MG63 (cell line): Measurements from ENCODE around the gene EHD3. TPM values are rescaled to one million over a fixed set of nuclear protein-coding genes. Genes with fewer than 3 reads are reported as not detected.

Experiments
- DNase-seq: peaks from one replicate; pipeline ENCODE4 v3.0.0-alpha.2; 2020
- H3K27me3 ChIP-seq: fragments of 250-450 bp; sonication (Bioruptor Pico); 2 replicates; pipeline ENCODE4 v1.5.1; 2020; ENCODE audit warnings: mild to moderate bottlenecking, moderate library complexity
- H3K36me3 ChIP-seq: fragments of 250-450 bp; sonication (Bioruptor Pico); 2 replicates; pipeline ENCODE4 v1.5.1; 2020; ENCODE audit warnings: mild to moderate bottlenecking, moderate library complexity
- H3K4me3 ChIP-seq: fragments of 250-450 bp; sonication (Bioruptor Pico); 2 replicates; pipeline ENCODE4 v1.5.1; 2020; ENCODE audit warnings: mild to moderate bottlenecking, moderate library complexity
- H3K9me3 ChIP-seq: fragments of 250-450 bp; sonication (Bioruptor Pico); 2 replicates; pipeline ENCODE4 v1.5.1; 2020; ENCODE audit warnings: mild to moderate bottlenecking, moderate library complexity
- total RNA-seq: library from RNA; depleted of rRNA; stranded (reverse); fragments of >200 nt; shearing (Covaris generic); gene quantifications from 2 replicates; pipeline ENCODE4 v1.2.3, GENCODE V29; 2014; ENCODE audit warnings: low replicate concordance

EHD3 gene
- total RNA-seq, 1 experiment from 2014 or later = 0.30 TPM

GRCh38 chr2:31227711-31228125, 6.2 kb upstream of the EHD3 start:
- DNase-seq = peak; percentile 16
- Histone ChIP-seq H3K4me3 (no peak overlapping the region), H3K36me3 (no peaks in the 10 kb centered on the region), H3K9me3 (no peaks in the 10 kb centered on the region), H3K27me3 (peaks cover 7% of the 10 kb centered on the region)

- Histone ChIP-seq H3K36me3 (no peaks in the 10 kb centered on the region), H3K9me3 (no peaks in the 10 kb centered on the region), H3K27me3 (peaks cover 7% of the 10 kb centered on the region), H3K4me3 (no peak overlapping the region)
- DNase-seq = no peak
Measured at GRCh38 chr2:31228717-31229116, 5.2 kb upstream of the EHD3 start.

- no peaks in the 10 kb centered on the region for H3K9me3 ChIP-seq
- H3K27me3 ChIP-seq = peaks cover 4% of the 10 kb centered on the region; the same call in 1 of the 2 replicates
- DNase-seq = no peak
- no peak overlapping the region for H3K4me3 ChIP-seq
- no peaks in the 10 kb centered on the region for H3K36me3 ChIP-seq
Measured at GRCh38 chr2:31230751-31231150, 3.2 kb upstream of the EHD3 start.

GRCh38 chr2:31231571-31232302, 2.2 kb upstream of the EHD3 start:
- H3K4me3 ChIP-seq = no peak overlapping the region
- H3K9me3 ChIP-seq = no peaks in the 10 kb centered on the region
- DNase-seq = no peak
- no peaks in the 10 kb centered on the region for H3K36me3 ChIP-seq
- H3K27me3 ChIP-seq = 0 out of 2 replicates have a peak, but pooled peaks cover 4% of the 10 kb centered on the region

- Histone ChIP-seq H3K27me3 (no peaks in the 10 kb centered on the region), H3K9me3 (no peaks in the 10 kb centered on the region), H3K36me3 (no peaks in the 10 kb centered on the region), H3K4me3 (no peak overlapping the region)
- no peak for DNase-seq
Measured at GRCh38 chr2:31232586-31232985, 1.4 kb upstream of the EHD3 start.

- DNase-seq = no peak
- H3K27me3 ChIP-seq = no peaks in the 10 kb centered on the region
- peak overlapping the region; percentile 41 for H3K4me3 ChIP-seq
- H3K36me3 ChIP-seq = no peaks in the 10 kb centered on the region
- H3K9me3 ChIP-seq = no peaks in the 10 kb centered on the region
Measured at GRCh38 chr2:31233231-31233630, 721 bp upstream of the EHD3 start.

GRCh38 chr2:31234683-31235503, 941 bp downstream of the EHD3 start:
- Histone ChIP-seq H3K9me3 (no peaks in the 10 kb centered on the region), H3K27me3 (no peaks in the 10 kb centered on the region), H3K36me3 (no peaks in the 10 kb centered on the region), H3K4me3 (no peak overlapping the region)
- DNase-seq = no peak

- Histone ChIP-seq H3K36me3 (no peaks in the 10 kb centered on the region), H3K9me3 (no peaks in the 10 kb centered on the region), H3K27me3 (no peaks in the 10 kb centered on the region), H3K4me3 (no peak overlapping the region)
- peak; percentile 16 for DNase-seq
Measured at GRCh38 chr2:31235504-31235902, 1.6 kb downstream of the EHD3 start.

GRCh38 chr2:31236433-31237205, 2.7 kb downstream of the EHD3 start:
- Histone ChIP-seq H3K9me3 (no peaks in the 10 kb centered on the region), H3K27me3 (no peaks in the 10 kb centered on the region), H3K4me3 (no peak overlapping the region), H3K36me3 (no peaks in the 10 kb centered on the region)
- no peak for DNase-seq

- no peaks in the 10 kb centered on the region for H3K9me3 ChIP-seq
Measured at GRCh38 chr2:31237348-31238017, 3.5 kb downstream of the EHD3 start.

GRCh38 chr2:31238126-31238905, 4.4 kb downstream of the EHD3 start:
- Histone ChIP-seq H3K9me3 (no peaks in the 10 kb centered on the region), H3K36me3 (no peaks in the 10 kb centered on the region), H3K27me3 (no peaks in the 10 kb centered on the region), H3K4me3 (no peak overlapping the region)
- no peak for DNase-seq

More at GRCh38 chr2:31237348-31238017, 3.5 kb downstream of the EHD3 start:
- no peaks in the 10 kb centered on the region for H3K36me3 ChIP-seq
- no peak for DNase-seq
- no peak overlapping the region for H3K4me3 ChIP-seq
- no peaks in the 10 kb centered on the region for H3K27me3 ChIP-seq

GRCh38 chr2:31238906-31239592, 5.1 kb downstream of the EHD3 start:
- H3K4me3 ChIP-seq = no peak overlapping the region
- H3K36me3 ChIP-seq = no peaks in the 10 kb centered on the region
- no peaks in the 10 kb centered on the region for H3K27me3 ChIP-seq
- H3K9me3 ChIP-seq = no peaks in the 10 kb centered on the region
- no peak for DNase-seq

GRCh38 chr2:31239593-31240177, 5.7 kb downstream of the EHD3 start:
- Histone ChIP-seq H3K4me3 (no peak overlapping the region), H3K27me3 (no peaks in the 10 kb centered on the region), H3K9me3 (no peaks in the 10 kb centered on the region), H3K36me3 (no peaks in the 10 kb centered on the region)
- DNase-seq = no peak

- no peaks in the 10 kb centered on the region for H3K9me3 ChIP-seq
- no peaks in the 10 kb centered on the region for H3K36me3 ChIP-seq
- H3K27me3 ChIP-seq = no peaks in the 10 kb centered on the region
- H3K4me3 ChIP-seq = no peak overlapping the region
- DNase-seq = no peak
Measured at GRCh38 chr2:31240381-31241365, 6.7 kb downstream of the EHD3 start.
